NCI-H774 (cell line): Measurements from ENCODE around the gene PSMB5.

Source experiments
- DNase-seq: peaks from one replicate; lab custom pipeline; 2025; lab: John Stamatoyannopoulos, UW

The PSMB5 gene

DNA sequence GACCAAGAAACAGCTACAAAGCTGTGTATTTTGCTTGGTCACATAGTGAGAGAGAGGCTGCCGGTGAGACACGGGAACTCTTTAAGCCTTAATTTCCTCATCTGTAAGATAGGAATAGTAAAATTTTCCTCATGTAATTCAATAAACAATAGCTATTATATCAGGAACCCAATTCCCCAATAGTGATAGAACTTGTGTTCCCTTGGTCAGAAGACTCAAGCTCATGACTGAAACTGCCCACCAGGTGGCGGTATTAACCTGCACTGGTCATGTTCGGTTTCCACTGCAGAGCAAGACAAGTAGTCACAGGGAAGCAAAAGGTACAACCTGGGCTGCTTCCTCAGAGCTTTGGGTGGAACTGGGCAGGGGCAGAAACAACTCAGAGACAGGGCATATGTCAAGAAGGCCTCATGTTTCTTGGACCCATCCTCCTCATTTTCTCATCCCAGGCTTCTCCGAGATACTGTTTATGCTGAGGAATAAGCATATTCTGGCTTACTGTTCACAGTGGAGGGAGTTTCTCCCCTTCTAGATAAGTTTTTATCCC is 48.1 kb downstream of the PSMB5 start:
- peak; percentile 80 for DNase-seq

- no peak for DNase-seq
These were observed 48.7 kb downstream of the PSMB5 start for GRCh38 chr14:22985894-22986507.

- no peak for DNase-seq
These were observed 49.6 kb downstream of the PSMB5 start for GRCh38 chr14:22984959-22985658.

- DNase-seq = peak; percentile 58
These were observed 52.0 kb downstream of the PSMB5 start, which contains the start of gene AJUBA for GRCh38 chr14:22982477-22983245. AJUBA (minus strand) TSS chr14:22982551; CDS start chr14:22982266, 285 bp downstream.

GRCh38 chr14:22981876-22982476 is 52.7 kb downstream of the PSMB5 start:
- DNase-seq = no peak

DNA sequence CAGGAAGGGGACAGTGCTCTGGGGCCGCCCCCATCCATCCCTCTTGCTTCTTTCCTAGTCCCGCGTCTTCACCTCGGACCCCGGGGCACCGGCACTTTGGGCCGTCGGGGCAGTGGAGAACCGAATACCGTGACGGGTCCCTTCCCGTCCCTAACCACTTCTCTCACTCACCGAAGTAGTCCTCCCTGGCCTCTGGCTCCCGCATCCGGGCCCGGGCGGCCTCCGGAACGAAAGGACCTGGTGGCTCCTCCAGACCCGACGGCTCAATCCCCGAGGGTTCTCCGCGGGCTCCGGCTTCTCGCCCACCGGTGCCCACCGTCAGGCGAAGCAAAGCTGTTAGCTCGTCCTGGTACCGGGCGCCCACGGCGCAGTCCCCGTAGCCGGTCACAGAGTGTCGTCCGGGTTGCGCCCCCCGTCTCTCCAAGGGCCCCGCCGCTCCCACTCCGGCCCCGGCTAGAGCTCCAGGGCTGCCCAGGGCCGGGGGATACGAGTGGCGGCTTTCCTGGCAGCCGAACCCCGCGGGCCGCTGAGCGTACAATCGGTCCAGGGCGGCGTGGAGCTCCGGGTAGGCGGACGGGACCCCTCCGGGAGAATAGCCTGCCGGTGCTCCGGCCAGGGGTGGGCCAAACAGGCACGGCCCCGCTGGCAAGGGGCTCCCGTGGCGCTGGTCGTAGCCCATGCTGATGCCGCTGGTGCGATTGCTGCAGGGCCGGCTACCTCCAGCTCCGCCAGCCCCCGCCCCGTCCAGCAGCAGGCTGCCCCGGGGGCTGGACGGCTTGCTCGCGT is 53.4 kb downstream of the PSMB5 start:
- DNase-seq = no peak

GRCh38 chr14:22980672-22981089 is 54.0 kb downstream of the PSMB5 start:
- DNase-seq = no peak

- no peak for DNase-seq
These were observed 54.8 kb downstream of the PSMB5 start for GRCh38 chr14:22979748-22980392.

DNA sequence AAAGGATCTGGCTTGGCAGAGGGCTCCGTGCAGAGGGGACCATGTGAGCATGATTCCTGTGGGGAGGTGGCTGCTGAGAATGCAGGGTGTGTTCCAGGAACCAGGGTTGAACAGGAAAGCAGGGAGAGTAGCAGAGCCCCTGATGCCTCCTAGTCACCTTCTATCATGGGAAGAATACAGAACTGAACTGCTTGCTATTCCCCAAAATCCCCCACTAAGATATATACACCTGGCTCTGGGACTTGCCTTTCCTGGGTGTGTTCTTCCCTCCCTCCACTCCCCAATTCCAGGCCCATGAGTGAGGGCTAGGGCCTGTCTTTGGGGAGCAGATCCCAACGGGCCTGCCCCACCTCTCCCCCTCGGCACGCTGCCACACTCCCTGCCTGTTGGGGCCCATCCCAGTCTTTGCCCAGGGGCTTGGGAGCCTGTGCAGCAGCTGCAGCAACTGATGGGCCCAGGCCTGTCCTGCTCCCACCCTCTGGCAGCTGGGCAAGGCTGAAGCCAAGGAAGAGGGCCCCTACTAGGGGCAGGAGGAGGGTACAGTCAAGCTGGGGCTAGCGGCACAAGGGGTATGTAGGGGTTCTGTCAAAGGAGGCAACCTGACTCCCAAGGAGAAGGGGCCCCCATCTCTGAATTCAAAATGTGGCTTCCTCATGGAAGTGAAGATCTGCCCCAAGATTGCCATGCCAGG is 55.6 kb downstream of the PSMB5 start:
- DNase-seq = no peak

DNA sequence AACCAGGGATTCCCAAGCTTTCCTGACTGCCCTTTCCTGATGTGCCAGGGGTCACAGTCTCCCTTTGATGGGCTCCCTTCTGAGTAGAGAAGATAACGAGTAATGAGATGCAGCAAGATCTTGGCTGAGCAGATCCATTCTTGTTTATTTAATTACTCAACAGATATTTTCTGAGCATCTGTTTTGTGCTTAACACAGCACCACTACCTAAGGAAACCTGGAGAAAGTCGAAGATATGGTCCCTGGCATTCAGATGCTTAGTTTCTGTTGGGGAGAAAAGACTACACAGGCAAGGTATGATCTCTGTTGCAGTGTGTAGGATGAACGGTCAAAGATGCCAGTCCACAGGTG is 56.2 kb downstream of the PSMB5 start:
- no peak for DNase-seq

DNA sequence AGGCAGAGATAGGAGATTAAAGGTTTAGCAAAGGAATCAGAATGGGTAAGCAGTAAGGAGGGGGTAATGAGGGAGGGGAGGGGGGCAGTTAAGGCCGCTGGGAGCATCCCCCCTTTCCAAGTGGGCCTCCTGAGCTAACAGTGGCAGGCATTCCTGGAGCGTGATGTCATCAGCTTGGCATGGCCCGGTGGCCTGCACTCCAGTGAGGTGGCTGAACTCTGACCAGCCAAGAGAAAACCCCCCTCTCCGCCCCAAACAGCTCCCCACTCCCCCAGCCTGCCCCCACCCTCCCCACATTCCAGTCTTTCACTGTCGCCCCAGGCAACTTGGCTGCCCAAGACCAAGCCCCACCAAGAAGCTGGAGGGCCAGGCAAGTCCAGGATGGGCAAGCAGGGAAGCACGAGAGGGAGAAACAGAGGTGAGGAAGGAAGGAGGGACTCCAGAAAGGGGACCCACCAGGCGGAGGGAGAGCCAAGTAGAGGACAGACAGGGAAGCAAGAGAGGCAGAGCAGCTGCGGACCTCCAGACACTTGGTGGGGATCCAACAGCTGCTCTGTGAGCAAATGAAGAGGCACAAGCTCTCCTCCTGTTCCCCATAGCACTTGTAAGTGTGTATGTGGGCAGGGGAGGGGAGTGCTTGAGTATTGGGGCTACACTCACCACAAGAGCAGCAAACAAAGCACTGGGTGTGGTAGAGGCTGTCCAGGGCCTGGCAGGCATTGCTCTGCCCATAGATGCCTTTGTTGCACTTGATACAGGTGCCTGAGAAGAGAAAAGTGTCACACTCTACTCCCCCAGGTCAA is 56.8 kb downstream of the PSMB5 start:
- DNase-seq = no peak

GRCh38 chr14:22977434-22977683 is 57.3 kb downstream of the PSMB5 start:
- no peak for DNase-seq

- DNase-seq = no peak
These were observed 57.9 kb downstream of the PSMB5 start for GRCh38 chr14:22976620-22977433.
